ENCODE data around the gene CDH1.
"Not testable (repeated sequence)": the region's sequence is repeated elsewhere in the genome, so short reads cannot be mapped to it uniquely, and the experiment has no call there.

The CDH1 gene

DNA sequence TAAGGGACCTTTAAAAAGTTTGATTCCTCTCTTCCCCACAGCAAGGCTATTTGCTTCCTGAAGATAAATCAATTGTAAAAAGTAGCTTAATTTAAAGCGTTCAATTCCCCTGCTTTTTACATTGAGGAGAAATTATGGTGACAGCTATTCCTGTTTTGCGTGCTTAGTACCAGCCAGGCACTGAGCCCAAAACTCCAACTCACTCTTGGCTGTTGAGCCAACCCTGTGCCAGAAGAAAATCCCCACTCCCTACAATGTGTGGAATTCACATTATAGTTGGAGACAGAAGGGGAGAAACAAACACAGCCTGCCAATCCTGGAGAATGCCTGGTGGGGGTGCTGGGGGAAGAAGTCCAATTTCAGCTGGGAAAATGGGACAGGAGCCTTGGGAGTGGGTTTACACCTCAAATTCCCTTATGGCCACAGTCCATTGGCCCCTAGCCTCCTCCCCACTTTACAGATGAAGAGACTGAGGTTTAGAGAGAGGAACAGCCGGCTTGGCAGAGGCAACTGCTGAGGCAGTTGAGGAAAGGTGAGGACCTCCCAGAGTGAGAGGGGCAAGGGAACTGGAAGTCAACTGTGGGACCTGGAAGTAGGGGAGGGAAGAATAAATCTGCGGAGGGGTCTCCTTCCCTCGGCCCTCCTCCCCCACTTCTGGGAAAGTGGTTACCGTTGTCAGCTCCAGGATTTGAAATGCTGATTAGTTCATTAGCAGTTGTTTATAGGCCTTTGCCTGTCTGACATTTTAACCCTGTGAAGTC lies 26.1 kb downstream of the CDH1 start:
- no peak for DNase-seq

DNA sequence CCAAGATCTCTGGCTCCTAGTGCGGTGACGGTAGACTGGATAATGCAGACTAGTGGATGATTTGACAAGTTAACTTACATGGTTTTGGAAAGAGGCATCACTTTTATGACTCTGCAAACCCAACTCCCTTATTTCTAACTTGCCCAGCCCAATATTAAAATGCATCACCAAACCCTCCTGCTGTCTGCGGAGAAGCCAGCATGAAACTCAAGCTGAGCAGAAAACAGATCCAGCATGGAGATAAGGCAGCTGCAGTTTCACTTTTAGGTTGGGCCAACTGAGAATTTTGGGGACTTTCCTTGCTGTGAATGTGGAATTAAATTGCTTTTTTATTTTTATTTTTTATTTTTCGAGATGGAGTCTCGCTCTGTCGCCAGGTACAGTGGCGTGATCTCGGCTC lies 27.8 kb downstream of the CDH1 start:
- peak; percentile 30 to 46 for DNase-seq

DNA sequence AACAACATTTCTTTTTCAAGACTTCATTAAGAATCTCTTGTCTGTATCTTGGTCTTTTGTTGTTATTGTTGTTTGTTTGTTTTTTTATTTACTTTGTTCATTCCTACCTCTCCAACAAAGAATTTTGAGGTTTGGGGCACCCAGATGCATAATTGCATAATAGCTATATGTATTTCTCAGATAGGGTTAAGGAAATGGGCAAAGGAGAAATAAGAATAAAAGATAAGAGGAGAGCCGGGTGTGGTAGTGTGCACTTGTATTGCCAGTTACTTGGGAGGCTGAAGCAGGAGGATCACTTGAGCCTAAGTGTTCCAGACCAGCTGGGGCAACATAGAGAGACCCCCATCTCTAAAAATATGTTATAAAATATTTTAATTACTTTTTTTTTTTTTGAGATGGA lies 30.5 kb downstream of the CDH1 start:
- DNase-seq, result no peak

DNA sequence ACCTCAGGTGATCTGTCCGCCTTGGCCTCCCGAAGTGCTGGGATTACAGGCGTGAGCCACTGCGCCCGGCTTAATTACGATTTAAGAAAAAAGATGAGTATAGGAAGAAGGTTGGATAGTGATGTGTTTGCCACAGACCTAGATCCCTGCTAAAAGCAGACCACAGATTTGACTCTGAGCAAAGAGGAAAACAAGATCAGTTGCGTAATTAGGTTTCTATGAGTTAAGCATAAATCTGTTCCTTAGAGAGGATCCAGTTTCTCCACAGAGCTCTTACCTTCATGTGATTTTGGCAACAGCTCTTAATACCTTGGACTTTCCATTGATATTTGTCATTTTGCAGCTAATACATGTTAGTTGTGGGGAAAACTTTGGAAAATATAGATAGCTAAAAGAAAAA lies 31.1 kb downstream of the CDH1 start:
- DNase-seq, result no peak

DNA sequence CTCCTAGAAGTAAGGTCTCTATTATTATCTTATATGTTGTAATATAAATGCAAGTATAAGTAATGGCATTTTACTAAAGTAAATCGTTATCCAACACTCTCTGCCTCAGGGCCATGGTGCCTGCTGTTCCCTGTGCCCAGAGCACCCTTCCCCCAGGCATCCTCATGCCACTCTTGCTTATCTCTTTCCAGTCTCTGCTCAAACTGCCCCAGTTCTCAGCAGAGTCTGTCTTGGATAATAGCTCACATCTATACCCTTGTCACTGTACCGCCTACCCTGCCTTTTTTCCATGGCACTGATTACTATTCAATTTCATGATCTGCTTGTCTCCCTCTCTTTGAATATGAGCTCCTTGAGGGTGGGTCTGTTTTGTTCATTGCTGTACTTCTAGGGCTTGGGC lies 31.7 kb downstream of the CDH1 start:
- no peak for DNase-seq

DNA sequence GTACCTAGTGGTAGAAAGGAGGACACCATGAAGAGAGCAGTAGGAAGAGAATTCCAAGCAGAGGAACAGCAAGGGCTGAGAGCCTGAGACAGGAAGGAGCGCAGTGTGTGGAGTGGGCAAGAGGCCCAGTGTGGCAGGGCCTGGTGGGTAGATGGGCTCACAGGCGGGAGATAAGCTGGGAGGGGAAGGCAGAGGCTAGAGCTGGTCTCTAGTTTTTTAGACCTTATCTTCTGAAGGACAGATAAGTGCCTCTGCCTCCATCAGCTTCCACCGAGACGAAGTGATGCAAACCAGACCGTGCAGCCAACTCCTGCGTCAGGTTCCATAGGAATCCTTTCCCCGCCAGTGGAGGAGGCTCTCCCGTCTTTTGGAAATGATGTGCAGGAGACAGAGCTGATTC lies 33.6 kb downstream of the CDH1 start:
- DNase-seq, result no peak

DNA sequence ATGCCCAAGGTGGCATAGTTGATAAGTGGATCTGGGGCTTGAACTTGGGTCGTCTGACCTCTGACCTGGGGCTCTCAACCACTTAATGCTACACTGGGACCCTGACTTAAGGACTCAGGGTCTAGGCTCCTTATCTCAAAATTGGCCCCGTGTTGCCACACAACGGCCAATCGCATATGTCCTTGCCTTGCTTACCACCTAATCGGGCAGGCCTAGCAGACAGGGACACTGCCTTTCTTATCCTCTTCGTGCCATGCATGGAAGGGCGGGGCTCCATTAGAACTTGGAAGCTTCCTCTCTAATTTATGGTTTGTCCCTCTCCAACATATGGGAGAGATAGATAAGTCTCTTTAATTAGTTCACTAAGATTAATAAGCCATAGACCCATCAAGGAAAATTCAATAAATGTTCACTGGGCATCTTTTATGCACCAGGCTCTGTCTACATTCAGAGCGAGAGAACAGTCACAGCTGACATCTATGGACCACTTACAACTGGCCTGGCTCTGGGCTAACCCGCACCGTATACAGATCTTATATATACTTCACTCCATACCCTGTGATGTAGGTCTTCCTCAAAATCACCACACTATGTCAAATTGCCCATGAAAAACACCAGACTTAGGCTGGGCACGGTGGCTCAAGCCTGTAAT lies 35.1 kb downstream of the CDH1 start:
- DNase-seq, result no peak

DNA sequence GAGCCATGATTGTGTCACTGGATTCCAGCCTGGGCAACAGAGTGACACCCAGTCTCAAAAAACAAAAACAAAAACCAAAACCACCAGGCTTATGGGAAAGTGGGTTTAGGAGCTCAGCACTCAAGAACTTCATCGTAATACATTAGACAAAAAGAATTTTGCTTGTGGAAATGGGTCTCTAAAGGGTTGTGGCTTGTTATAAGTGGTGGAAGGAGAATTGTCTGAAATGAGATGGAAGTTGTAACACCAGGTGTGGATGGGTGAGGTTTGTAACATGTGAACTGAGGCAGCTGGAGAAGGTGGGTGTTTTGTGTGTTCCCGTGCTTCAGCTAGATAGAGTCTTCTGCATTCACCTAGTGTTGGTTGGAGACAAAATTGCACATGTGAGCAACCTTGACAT lies 35.8 kb downstream of the CDH1 start:
- no peak for DNase-seq

DNA sequence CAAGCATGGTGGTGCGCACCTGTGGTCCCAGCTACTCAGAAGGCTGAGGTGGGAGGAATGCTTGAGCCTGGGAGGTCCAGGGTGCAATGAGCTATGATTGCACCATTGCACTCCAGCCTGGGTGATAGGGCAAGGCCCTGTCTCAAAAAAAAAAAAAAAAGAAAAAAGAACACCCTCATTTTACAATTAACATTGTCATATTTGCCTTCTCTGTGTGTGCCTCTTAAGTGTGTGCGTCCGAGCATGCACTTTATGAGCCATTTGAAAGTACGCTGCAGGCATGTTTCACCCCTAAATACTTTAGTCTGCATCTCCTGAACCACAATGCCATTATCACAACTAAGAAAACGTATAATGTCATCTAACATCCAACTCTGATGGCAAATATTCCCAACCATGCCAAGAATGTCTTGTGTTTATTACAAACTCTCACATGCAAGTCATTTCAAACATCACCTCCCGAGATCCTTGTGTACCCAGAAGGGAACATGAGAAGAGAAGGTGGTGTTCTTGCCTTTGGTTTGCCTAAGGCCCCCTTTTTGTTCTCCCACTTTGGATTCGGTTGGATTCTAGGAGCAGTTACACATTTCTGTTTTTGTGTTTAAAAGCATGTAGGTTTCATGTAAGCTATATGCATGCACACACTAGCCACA lies 38.0 kb downstream of the CDH1 start:
- DNase-seq, result no peak

DNA sequence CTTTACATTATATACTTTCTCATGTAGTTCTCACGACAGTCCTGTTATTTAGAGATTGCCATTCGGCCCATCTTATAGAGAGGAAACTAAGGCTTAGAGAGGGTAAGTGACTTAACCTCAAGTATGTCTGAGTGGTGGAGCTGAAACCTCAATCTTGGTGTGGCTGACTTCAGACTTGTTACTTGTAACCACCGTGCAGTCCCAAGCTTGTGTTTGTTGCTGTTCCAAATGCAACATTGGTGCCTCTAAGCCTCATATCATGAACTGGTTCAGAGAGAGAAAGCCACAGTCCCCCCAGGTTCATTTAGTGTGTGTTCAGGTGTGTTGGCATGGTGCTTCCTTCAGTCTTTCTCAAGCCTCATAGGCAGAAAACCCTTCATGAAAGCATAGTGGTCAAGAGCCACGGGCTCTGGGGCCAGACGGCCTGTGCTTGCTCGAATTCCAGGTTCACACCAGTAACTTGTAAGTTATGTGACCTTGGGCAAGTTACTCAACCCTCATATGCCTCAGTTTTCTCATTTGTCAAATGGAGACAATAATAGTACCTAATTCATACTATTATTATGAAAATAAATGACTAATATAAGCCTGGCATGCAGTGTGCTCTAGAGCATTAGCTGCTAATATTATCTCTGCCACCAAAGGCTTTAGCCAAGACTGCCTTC lies 39.9 kb downstream of the CDH1 start:
- no peak for DNase-seq

DNA sequence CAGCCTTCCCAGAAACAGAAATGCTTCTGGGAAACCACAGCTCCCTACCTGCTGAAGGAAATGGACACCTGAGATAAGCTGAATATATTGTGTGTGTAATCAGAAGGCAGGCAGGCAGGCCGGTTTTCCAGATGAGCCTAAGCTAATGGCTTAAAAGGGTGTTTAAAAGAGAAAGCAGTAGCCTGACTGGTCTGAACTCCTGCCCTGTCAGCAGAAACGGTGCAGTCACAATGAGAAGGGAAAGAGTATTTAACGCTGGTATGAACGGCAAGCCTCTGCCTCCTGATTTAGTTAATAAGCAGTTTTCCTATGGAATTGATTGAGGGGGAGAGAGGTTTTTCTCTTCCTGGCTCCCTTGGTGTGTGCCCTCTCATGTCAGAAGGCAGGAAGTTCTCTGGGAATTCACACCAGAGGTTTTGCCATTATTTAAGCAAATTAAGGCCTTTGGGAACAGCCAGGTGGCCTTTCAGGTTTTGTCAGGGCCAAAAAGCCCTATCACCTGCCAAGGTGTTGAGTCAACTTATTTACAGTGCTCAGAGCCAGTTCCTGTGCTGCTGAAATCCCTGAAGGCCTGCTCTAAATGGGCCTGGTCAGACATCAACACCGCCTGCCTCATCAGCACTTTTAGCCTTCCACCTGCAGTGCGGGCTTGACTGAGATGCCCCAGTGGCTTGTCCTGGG lies 41.6 kb downstream of the CDH1 start:
- DNase-seq, result no peak

DNA sequence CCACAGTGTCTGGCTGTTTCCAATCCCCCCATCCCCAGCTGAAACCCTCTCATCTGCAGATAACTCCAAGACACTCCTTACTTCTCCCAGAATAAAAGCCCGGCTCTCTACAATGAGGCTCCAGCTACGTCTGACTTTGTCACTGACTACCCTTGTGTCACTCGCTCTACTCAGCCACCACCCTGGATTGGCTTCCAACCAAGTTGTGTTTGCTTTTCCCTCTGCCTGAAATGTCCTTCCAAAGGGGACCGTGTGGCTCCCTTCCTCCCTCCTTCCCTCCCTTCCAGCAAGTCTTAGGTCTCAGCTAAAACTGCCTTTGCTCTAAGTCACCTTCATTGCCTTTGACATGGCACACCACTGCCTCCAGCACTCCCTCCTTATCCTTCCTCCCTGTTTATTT lies 42.8 kb downstream of the CDH1 start:
- no peak for DNase-seq

DNA sequence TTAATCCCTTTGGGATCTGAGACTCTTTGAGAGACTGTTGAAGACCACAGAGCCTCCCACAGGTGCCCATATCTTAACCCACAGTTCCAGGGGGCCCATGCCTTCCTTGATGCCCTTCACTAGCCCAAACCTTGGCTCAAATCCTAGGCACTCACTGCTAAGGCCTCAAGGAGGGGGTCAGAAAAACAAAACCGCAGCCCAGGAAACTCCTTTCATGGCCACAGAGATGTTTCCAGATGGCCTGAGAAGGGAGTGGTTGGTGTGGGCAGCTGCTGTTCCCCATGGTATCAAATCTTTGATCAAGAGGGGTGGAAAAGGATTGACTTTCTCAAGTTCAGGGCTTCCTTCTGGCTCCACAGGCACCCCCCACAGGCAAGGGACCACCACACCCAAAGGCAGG lies 44.7 kb downstream of the CDH1 start:
- no peak for DNase-seq

DNA sequence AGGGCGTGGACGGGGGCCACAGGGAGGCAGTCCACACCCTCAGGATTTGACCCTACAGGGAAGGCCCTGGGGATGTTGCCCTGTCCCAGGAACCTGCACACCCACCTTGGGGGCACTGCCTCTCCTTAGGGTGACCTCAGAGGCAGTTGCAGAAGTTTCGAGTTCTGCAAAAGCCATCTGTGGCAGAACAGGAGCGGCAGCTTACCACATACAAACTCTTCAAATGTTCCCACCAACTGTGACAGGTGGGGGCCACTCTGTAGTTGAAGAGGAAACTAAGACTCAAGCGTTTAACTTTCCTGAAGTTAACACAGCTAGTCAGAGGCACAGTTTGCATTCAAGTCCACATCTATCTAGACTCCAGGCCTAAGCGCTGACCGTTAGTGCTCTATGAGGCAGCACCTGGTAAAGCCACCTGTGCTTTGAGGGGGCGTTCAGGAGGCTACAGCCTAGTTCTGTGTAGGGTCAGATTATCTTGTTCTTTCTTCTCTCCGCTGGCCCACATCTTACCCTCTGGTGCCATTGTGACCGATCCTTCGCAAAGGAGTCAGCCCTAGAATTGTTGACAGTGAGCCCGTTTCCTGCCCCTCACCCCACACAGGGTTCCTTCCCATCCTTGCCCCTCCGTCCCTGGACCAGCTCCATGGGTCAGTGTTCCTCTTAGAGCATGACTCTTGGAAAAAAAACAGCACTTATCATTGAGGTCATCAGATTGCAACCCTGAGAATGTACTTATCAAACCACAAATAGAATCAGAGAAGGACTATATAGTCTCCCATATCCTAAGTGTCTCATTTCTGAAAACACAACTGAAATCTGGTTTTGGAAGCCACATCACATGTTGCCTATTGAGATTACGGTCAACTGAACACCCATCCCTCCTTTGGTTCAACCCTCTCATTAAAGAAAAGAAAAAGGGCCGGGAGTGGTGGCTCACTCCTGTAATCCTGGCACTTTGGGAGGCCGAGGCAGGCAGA lies 45.4 kb downstream of the CDH1 start:
- DNase-seq, result no peak

DNA sequence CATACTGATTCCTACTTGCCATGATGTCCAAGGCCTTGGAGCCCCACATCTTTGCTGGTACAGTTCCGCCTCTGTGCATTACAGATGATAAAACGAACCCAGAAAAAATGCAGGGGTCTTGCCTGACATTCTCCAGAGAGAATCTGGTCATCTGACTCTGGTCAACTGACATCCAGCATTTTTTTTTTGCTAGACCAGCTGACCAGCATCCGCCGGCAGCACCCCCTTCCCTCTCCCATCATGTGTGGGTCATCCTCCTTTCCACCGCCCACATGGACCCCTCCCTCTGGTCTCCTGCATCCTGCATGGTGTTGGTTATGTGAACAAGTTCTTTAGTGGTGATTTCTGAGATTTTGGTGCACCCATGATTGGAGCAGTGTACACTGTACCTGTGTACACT lies 47.1 kb downstream of the CDH1 start:
- DNase-seq, result no peak

DNA sequence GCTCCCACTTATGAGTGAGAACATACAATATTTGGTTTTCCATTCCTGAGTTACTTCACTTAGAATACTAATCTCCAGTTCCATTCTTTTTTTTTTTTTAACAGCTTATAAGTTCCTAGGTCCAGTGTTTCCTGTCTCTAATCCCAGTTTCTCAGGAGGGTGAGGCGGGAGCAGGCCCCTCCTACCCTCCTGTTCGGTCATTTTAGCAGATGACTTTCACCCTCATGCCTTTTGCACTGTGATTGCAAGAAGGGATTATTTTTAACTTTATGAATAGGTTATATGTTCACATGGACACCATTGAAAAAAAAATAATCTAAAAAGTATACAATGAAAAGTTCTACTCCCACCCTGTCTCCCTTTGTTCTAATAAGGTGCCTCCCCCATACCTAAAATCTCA lies 47.6 kb downstream of the CDH1 start:
- no peak for DNase-seq

DNA sequence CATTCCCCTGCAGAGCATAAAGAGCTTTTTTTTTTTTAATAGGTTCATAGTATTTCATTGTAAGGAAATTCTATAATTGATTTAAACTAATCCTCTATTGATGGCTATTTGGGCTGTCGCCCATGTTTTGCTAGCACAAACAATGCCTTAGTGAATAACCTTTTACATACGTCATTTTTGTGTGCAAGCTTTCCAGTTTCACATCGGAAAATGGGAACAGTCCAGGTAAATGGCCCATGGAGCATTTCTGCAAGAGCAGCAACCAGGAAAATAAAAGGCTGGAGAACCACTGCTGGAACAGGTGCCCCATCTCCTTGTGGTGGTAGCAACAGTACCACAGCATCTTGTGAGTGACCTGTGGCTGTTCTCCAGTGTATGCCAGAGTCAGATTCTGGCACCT lies 48.6 kb downstream of the CDH1 start:
- no peak for DNase-seq

DNA sequence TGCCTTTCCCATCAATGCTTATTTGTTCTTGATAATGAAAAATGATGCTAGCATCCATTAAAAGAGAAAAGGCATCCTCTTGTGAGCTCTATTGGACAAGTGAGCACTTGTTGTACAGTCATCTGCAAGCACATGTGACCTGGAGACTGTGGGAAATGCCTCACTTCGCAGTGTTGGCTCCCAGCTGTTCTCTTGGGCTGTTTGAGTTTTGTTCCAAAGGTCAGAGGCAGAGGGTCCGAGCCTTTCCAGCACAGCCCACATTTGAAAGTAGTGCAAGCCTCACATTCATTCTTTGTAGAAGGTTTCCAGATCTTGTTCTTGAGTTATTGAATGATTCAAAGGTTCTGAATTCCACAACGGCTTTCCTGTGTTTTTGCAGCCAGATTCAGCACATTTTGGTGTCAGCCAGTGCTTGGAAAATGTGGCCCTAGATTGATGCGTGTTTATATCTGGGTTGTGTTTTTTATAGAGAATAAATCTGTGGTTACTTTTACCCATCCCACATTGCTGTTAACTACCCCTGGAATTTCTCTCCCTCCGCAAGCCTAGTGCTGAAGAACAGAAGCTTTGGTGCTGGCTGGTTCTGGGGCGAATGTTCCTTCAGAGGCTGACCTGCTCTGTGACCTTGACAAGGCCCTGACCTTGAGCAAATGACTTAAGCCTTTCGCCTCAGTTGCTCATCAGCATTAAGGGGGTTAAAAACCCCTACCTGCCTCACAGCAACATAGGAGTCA lies 49.8 kb downstream of the CDH1 start:
- DNase-seq, result no peak

DNA sequence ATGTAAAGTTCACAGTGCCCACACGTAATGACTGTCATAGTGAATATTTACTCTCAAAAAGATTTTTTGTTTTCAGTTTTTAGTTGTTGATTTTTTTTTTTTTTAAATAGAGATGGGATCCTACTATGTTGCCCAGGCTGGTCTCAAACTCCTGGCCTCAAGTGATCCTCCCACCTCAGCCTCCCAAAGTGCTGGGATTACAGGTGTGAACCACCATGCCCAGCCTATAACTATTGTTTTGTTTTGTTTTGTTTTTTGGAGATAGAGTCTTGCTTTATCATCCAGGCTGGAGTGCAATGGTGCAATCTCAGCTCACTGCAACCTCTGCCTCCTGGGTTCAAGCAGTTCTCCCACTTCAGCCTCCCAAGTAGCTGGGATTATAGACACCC lies 50.3 kb downstream of the CDH1 start:
- DNase-seq, result not testable (repeated sequence)

DNA sequence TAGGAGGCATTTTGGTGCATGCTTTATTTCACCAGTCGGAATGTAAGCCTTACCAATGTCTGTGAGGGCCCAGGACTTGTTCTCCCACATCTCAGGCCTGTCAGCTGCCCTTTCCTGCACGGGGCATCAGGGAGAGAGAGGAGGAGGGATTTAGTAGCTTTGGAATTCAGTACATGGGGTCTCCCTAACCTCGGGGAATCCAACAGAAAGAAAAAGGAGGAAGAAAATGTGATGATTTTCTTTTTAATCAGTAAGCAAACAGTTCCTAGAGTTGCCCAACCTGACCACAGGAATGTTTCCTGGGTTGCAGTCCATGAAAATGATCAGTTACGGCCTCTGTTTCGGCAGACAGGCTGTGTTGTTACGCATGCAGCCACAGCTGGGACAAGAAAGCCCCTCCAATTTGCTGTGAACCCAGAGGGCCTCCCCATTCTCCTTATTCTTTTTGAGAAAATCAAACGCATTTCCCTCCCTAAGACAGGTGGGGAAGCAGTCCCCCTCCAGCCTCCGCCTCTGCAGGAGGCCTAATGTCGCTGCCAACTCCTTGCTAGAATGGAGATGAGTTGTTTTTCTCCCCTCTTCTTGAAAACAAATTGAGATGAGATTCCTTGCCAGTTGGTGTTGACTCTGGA lies 53.2 kb downstream of the CDH1 start:
- DNase-seq, result no peak

DNA sequence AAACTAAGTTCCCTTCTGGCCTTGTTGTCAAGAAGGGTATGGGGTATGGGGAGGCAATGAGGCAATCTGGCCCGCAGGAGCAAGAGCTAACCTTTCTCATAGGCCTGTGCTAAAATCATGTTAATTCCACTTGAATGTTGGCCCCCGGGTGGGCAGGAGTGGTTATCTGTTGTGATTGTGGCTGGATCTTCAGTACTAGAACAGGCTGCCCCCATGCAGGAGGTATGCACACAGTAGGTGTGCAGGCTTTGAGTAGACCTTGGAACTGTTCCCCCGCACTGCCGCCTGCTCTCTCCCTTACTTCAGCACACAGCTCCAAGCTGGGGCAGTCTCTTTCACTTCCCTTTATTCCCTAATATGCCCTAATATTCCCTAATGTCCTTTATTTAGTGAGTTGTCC lies 53.9 kb downstream of the CDH1 start:
- no peak for DNase-seq

Measured in activated CD4-positive, alpha-beta T cell treated with anti-CD3 and anti-CD28 coated beads, Interleukin-2, amount 50 U/mL, for 48 hours (primary cell).